Omental fat pad (tissue), 4 donors: ENCODE data around the gene NDRG3. TPM values are rescaled to one million over a fixed set of nuclear protein-coding genes. Genes with fewer than 3 reads are reported as not detected.

ENCODE experiments used
- ATAC-seq: fragments of 150-250 bp; one replicate; pipeline ENCODE4 v1.9.1; 2016; ENCODE audit warnings: mild to moderate bottlenecking, moderate library complexity; ENCODE audit not compliant: low FRiP score
- DNase-seq: peaks from one replicate; pipeline ENCODE4 v3.0.0-alpha.2; 2019; ENCODE audit warnings: low spot score
- CTCF ChIP-seq, 3 donors: fragments of 450-650 bp; IDR thresholded peaks; one replicate each; pipeline ENCODE4 v1.5.1; 2016 to 2017; ENCODE audit warnings: antibody characterized with exemption in 3 of 3, mild to moderate bottlenecking in 3 of 3, moderate library complexity in 2 of 3
- total RNA-seq, 4 donors: library from RNA; depleted of rRNA; stranded (reverse); fragments of >200 nt; gene quantifications; one replicate each; pipeline ENCODE4 v1.1.0, GENCODE V29; 2016

NDRG3 gene
- total RNA-seq, 4 donors from 2014 or later = 9.5 to 16.4 (median 14.3) TPM

DNA sequence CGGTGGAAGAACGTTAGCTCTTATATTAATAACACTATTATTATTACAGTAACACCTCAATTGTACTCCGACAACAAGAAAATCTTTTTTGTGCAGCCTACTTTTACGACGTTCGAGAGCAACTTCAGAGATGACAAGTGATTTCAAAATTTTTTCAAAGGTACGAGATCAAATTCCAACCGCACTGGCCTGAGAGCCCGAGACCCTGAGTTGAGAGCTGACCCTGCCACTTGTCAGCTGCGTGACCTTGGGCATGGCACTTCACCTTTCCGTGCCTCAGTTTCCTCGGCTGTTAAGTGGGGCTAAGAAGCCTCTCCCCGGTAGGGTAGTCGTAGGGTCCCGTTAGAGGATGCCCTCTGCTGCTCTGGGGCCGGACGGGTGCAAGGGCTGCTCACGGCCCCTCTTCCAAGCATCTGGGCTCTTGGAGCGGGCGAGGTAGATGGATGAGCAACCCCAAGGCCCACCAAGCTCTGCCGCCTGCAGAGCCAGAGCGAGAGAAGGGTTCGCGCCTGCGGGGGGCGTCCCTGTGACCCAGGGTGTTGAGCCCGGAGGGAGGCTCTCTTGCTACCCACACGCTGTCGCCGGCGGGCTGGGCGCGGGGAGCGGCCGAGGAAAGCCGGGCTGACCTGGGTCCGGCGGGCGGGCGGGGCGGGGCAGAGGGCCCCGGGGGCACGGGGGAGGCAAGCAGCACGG is 510 bp downstream of the NDRG3 start:
- TF ChIP-seq CTCF (IDR thresholded peaks at IDR 0.05) = no peak
- DNase-seq = no peak
- ATAC-seq = peak; percentile 40

GRCh38 chr20:36744764-36745191 is 1.1 kb downstream of the NDRG3 start:
- TF ChIP-seq CTCF (IDR thresholded peaks at IDR 0.05) = no peak
- ATAC-seq (no peak), DNase-seq (no peak)

DNA sequence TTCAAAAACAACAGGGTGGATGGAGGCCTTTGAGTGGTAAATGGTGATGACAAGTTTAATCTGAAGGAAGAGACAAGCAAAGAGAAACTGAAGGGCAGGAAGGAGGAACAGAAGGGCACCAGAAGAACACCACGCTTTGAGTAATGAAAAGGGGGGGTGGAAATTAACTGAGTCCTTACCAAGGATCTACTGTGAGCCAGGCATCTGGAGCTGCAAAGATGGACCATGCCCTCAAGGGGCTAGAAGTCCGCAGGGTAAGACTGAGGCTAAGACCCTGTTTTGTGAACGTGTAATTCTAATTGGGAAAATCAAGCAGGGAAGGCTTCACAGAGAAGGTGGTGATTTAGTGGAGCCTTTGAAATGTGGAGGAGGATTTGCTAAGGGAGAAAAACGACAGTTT is 1.6 kb downstream of the NDRG3 start:
- no peak for DNase-seq
- no peak for ATAC-seq
- TF ChIP-seq CTCF (IDR thresholded peaks at IDR 0.05) = no peak

DNA sequence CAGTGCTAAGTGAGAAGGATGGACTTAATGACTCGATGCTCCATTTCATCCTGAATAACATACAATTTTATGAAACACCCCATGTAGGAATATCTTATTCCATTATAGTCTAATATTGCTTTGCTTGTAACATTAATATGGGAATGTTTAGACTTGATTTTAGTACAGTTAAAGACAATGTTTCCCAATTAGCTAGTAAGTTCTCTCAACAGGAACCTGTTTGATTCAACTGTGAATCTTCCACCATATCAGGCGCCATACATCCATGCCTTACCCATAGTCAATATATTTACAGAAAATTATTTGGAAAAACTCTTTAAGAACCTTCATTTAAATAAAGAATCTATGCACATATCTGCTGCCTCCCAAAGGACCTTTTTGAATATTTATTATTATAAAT is 3.3 kb downstream of the NDRG3 start:
- ATAC-seq (no peak), DNase-seq (no peak)
- no peak for TF ChIP-seq CTCF (IDR thresholded peaks at IDR 0.05)

DNA sequence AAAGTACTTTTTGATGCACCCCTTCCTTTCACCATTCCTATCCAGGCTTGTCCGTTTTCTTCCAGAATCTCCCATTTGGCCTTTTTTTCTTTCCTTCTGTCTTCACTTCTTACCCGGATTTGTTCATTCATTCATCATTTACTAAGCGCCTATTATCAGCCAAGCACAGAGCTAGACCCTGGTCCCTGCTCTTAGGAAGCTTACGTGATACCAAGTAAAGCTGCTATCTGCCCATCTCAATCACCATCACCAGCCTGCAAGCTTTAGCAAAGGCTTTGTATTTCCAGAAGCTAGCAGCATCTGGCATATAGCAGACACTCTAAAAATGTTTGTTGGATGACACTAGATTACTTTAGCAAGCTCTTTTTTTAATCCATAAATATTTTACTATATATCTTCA is 4.8 kb downstream of the NDRG3 start:
- TF ChIP-seq CTCF (IDR thresholded peaks at IDR 0.05) = no peak
- no peak for ATAC-seq
- no peak for DNase-seq

DNA sequence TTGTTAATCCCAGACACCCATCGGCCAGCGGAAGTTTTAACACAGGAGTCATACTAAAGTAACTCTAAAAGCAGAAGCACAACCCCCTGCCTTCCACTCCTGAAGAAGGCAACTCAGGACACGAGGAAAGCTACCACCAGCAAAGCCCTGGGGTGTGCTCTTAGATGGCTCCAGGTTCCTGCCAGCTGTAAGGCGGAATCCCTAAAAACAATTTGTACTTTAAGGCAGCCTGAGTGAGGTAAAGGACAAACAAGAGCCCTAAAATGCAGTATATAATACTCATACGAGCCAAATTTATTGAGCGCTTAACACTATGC is 8.7 kb downstream of the NDRG3 start:
- DNase-seq (no peak), ATAC-seq (no peak)
- TF ChIP-seq CTCF (IDR thresholded peaks at IDR 0.05) = no peak

DNA sequence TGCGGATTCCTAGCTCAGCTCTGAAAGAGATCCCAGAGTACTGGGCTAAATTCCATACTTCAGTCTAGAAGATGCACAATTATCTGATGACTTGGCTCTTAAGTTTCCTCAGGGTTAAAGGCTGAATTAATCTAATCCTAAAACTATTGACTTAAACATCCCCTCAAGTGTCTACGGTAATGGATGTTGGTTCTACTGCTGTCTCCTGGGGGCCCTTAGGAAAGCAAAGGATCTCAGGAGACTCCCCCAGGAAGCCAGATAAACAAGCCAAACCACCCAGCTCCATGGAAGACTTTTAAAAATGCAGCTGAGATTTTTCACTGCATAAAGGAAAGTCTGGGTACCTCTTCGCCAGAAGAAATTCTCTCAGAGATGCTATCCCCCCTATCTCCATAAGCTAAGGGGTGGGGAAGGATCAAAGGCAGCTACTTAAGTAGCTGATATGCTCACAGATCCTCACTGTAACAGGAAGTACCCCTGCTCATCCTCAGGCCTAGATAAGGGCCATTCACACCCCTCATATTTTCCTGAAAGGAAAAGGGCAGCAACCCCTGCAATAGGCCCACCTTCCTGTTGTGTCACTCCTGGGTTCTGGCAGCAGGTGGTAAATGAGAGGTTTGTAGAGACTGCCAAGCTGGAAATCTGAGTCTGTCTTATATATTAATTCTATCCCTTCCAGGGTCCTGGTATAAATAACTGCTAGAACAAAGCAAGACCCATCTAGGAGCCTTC is 9.3 kb downstream of the NDRG3 start:
- no peak for TF ChIP-seq CTCF (IDR thresholded peaks at IDR 0.05)
- DNase-seq (no peak), ATAC-seq (no peak)
